IMR-90 (cell line): ENCODE measurements around the gene GRIN2A. TPM values are rescaled to one million over a fixed set of nuclear protein-coding genes. Genes with fewer than 3 reads are reported as not detected.

ENCODE experiments used
- ATAC-seq: fragments of 200-7000 bp; cut with Tn5 transposase; 2 replicates; pipeline ENCODE4 v1.9.1; 2020; ENCODE audit warnings: low read depth, mild to moderate bottlenecking, moderate library complexity
- BruUV-seq: library from RNA; stranded (reverse); fragments of 400-500 nt; replicated peaks from 2 replicates; lab custom pipeline; 2021; lab: Mats Ljungman, UMichigan
- CTCF ChIA-PET: fragments of 300-600 bp; formaldehyde crosslinking; extraction: SDS; loops from one replicate; lab custom pipeline; 2021; ENCODE audit warnings: antibody characterized with exemption; lab: Yijun Ruan, JAX
- POLR2A ChIA-PET: fragments of 300-600 bp; sonication (Branson Sonifier 250); formaldehyde crosslinking; loops from one replicate; lab custom pipeline; 2022; ENCODE audit warnings: antibody characterized with exemption; ENCODE audit not compliant: unreplicated experiment; lab: Charles Lee
- DNase-seq: peaks from one replicate; pipeline ENCODE4 v3.0.0; 2013
- H2AFZ ChIP-seq: replicated peaks from 2 replicates; pipeline ENCODE3; 2013; ENCODE audit warnings: low read length, mild to moderate bottlenecking; ENCODE audit not compliant: poor library complexity
- H2AK5ac ChIP-seq: 2 replicates; pipeline ENCODE4 v1.6.1; 2013; ENCODE audit warnings: low read depth, low read length, inconsistent platforms
- H2AK9ac ChIP-seq: replicated peaks from 2 replicates; pipeline ENCODE3; 2013; ENCODE audit warnings: mild to moderate bottlenecking, low read depth, low read length, moderate library complexity; ENCODE audit not compliant: poor library complexity
- H2BK120ac ChIP-seq: 2 replicates; pipeline ENCODE4 v1.6.1; 2013; ENCODE audit warnings: low read depth, low read length, inconsistent platforms
- H2BK15ac ChIP-seq: 3 replicates; pipeline ENCODE4 v1.6.1; 2013; ENCODE audit warnings: low read depth, low read length, inconsistent platforms
- H2BK20ac ChIP-seq: 2 replicates; pipeline ENCODE4 v1.6.1; 2013; ENCODE audit warnings: low read depth, mild to moderate bottlenecking, inconsistent platforms, low read length, moderate library complexity
- H2BK5ac ChIP-seq: 2 replicates; pipeline ENCODE4 v1.6.1; 2013; ENCODE audit warnings: mild to moderate bottlenecking, low read depth, low read length, inconsistent platforms; ENCODE audit not compliant: poor library complexity, severe bottlenecking
- H3K14ac ChIP-seq: replicated peaks from 2 replicates; pipeline ENCODE4 v1.6.1; 2013; ENCODE audit warnings: low read depth, low read length, inconsistent platforms
- H3K18ac ChIP-seq: 2 replicates; pipeline ENCODE4 v1.6.1; 2013; ENCODE audit warnings: low read depth, low read length, control low read depth
- H3K23ac ChIP-seq: 2 replicates; pipeline ENCODE4 v1.6.1; 2013; ENCODE audit warnings: low read depth, low read length, inconsistent platforms
- H3K27ac ChIP-seq: 2 replicates; pipeline ENCODE4 v1.5.1; 2013; ENCODE audit warnings: mild to moderate bottlenecking, control low read depth, low read length; ENCODE audit not compliant: insufficient read depth
- H3K27me3 ChIP-seq: 2 replicates; pipeline ENCODE4 v1.6.1; 2013; ENCODE audit warnings: low read length; ENCODE audit not compliant: control insufficient read depth, insufficient read depth
- H3K36me3 ChIP-seq: 2 replicates; pipeline ENCODE4 v1.6.1; 2013; ENCODE audit warnings: low read length, mixed read lengths; ENCODE audit not compliant: control insufficient read depth, insufficient read depth
- H3K4ac ChIP-seq: 2 replicates; pipeline ENCODE4 v1.6.1; 2013; ENCODE audit warnings: low read depth, low read length, inconsistent platforms
- H3K4me1 ChIP-seq: 2 replicates; pipeline ENCODE4 v1.6.1; 2013; ENCODE audit warnings: low read length, mixed read lengths; ENCODE audit not compliant: control insufficient read depth, insufficient read depth
- H3K4me2 ChIP-seq: 2 replicates; pipeline ENCODE4 v1.6.1; 2013; ENCODE audit warnings: low read depth, mild to moderate bottlenecking, control low read depth, low read length, moderate library complexity
- H3K4me3 ChIP-seq: 2 replicates; pipeline ENCODE4 v1.5.1; 2013; ENCODE audit warnings: low read depth, mild to moderate bottlenecking, control low read depth, low read length, moderate library complexity; ENCODE audit not compliant: insufficient read depth
- H3K56ac ChIP-seq: 2 replicates; pipeline ENCODE4 v1.6.1; 2013; ENCODE audit warnings: low read length, inconsistent platforms; ENCODE audit not compliant: insufficient read depth; ENCODE audit errors: extremely low read depth
- H3K79me1 ChIP-seq, 2 experiments: 2 replicates each; pipeline ENCODE4 v1.6.1; 2013; ENCODE audit warnings: low read length in 2 of 2, inconsistent platforms in 1 of 2, low read depth in 1 of 2
- H3K9ac ChIP-seq: 2 replicates; pipeline ENCODE4 v1.6.1; 2013; ENCODE audit warnings: low read depth, low read length, control low read depth
- H3K9me1 ChIP-seq: 2 replicates; pipeline ENCODE4 v1.6.1; 2013; ENCODE audit warnings: low read length, inconsistent platforms; ENCODE audit not compliant: insufficient read depth
- H3K9me3 ChIP-seq: 2 replicates; pipeline ENCODE4 v1.6.1; 2013; ENCODE audit warnings: low read length; ENCODE audit not compliant: control insufficient read depth, insufficient read depth
- H4K20me1 ChIP-seq: 2 replicates; pipeline ENCODE4 v1.6.1; 2013; ENCODE audit warnings: low read length, inconsistent platforms; ENCODE audit not compliant: insufficient read depth
- H4K5ac ChIP-seq: 2 replicates; pipeline ENCODE4 v1.6.1; 2013; ENCODE audit warnings: mild to moderate bottlenecking, low read depth, low read length, control low read depth
- H4K8ac ChIP-seq, 2 experiments: 2 replicates each; pipeline ENCODE4 v1.6.1; 2013; ENCODE audit warnings: low read depth in 2 of 2, low read length in 2 of 2, control low read depth in 1 of 2, inconsistent platforms in 1 of 2
- H4K91ac ChIP-seq: 2 replicates; pipeline ENCODE4 v1.6.1; 2013; ENCODE audit warnings: low read depth, low read length, inconsistent platforms; ENCODE audit not compliant: insufficient read depth
- CEBPB ChIP-seq: IDR thresholded peaks from 2 replicates; pipeline ENCODE4 v1.6.1; 2012; ENCODE audit warnings: low read depth, low read length, improper control_type of control experiment
- CHD1 ChIP-seq: IDR thresholded peaks from 2 replicates; pipeline ENCODE4 v1.6.1; 2012; ENCODE audit warnings: low read depth, low read length, improper control_type of control experiment
- CTCF ChIP-seq: conservative IDR thresholded peaks from 2 replicates; pipeline ENCODE4 v1.5.1; 2012; ENCODE audit warnings: mild to moderate bottlenecking, low read depth, low read length, improper control_type of control experiment
- ELK1 ChIP-seq: fragments of 150-350 bp; IDR thresholded peaks from 2 replicates; pipeline ENCODE4 v1.6.1; 2016; ENCODE audit warnings: low read depth, mild to moderate bottlenecking, low read length, moderate library complexity, borderline replicate concordance
- MAFK ChIP-seq: IDR thresholded peaks from 2 replicates; pipeline ENCODE4 v1.6.1; 2012; ENCODE audit warnings: low read depth, low read length, improper control_type of control experiment
- MAZ ChIP-seq: IDR thresholded peaks from 2 replicates; pipeline ENCODE4 v1.6.1; 2012; ENCODE audit warnings: low read depth, mild to moderate bottlenecking, low read length, improper control_type of control experiment, moderate library complexity, borderline replicate concordance
- NFE2L2 ChIP-seq: fragments of 150-350 bp; IDR thresholded peaks from 2 replicates; pipeline ENCODE4 v1.6.1; 2016; ENCODE audit warnings: low read depth, mild to moderate bottlenecking, low read length
- POLR2A ChIP-seq: IDR thresholded peaks from 2 replicates; pipeline ENCODE4 v1.6.1; 2012; ENCODE audit warnings: mild to moderate bottlenecking, low read depth, low read length
- RAD21 ChIP-seq: IDR thresholded peaks from 2 replicates; pipeline ENCODE4 v1.6.1; 2012; ENCODE audit warnings: low read length, improper control_type of control experiment
- RCOR1 ChIP-seq: IDR thresholded peaks from 2 replicates; pipeline ENCODE4 v1.6.1; 2012; ENCODE audit warnings: mild to moderate bottlenecking, low read length, improper control_type of control experiment; ENCODE audit not compliant: insufficient replicate concordance
- RFX5 ChIP-seq: IDR thresholded peaks from 2 replicates; pipeline ENCODE4 v1.8.0; 2012; ENCODE audit warnings: low read depth, mild to moderate bottlenecking, low read length, moderate library complexity
- SMC3 ChIP-seq: fragments of 150-350 bp; IDR thresholded peaks from 2 replicates; pipeline ENCODE4 v1.6.1; 2016; ENCODE audit warnings: low read depth, mild to moderate bottlenecking, antibody characterized with exemption, low read length, moderate library complexity
- USF2 ChIP-seq: fragments of 150-350 bp; IDR thresholded peaks from 2 replicates; pipeline ENCODE4 v1.6.1; 2017; ENCODE audit warnings: mild to moderate bottlenecking, antibody characterized with exemption, low read length, low read depth
- WGBS, 2 experiments: methylation state at CpG; one replicate each; pipeline versions ENCODE4 v1.1.5 to v1.1.7; 2013; ENCODE audit warnings: missing lambda C conversion rate in 2 of 2; ENCODE audit not compliant: insufficient read length in 1 of 2; ENCODE audit errors: extremely low coverage in 2 of 2; 5-methylcytosine and 5-hydroxymethylcytosine counted together
- dilution Hi-C: fragments of 300-500 bp; cut with HindIII; formaldehyde crosslinking; loops from one replicate; pipeline ENCODE4 v1.14.3; 2018; ENCODE audit warnings: low sequenced_read_pairs; ENCODE audit not compliant: unreplicated experiment
- in situ Hi-C: fragments of 300-500 bp; cut with MboI; formaldehyde crosslinking; loops from 3 replicates; pipeline ENCODE4 v1.14.3; 2019; ENCODE audit warnings: low sequenced_read_pairs, inconsistent platforms, mixed read lengths
- intact Hi-C: fragments of 100-400 bp; cut with micrococcal nuclease; formaldehyde crosslinking; loops from 2 replicates; pipeline ENCODE4 v1.10.0; 2022
- polyA plus RNA-seq, 3 experiments: library from polyadenylated mRNA; depleted of rRNA; stranded (reverse); fragments of >200 nt; gene quantifications; 2 replicates each; pipeline ENCODE4 v1.2.3, GENCODE V29; 2012; ENCODE audit warnings: low replicate concordance in 1 of 3
- total RNA-seq: library from RNA; depleted of rRNA; stranded (reverse); fragments of >200 nt; gene quantifications from 2 replicates; pipeline ENCODE4 v1.2.3, GENCODE V29; 2012

GRIN2A gene
- total and polyA plus RNA-seq, 2 of the 4 experiments (the other 2 are of a cell fraction): under 0.01 TPM; not detected in 1

GRCh38 chr16:9867176-9867575 lies 315.1 kb downstream of the GRIN2A start:
- no CpG with 5 or more reads among the region's 1 CpG for WGBS, 2 experiments
- Histone ChIP-seq H2BK120ac (no peak overlapping the region), H3K4me3 (no peak overlapping the region), H4K91ac (no peak overlapping the region), H3K9ac (no peak overlapping the region), H3K18ac (no peak overlapping the region), H3K27me3 (no peaks in the 10 kb centered on the region), H3K23ac (no peak overlapping the region), H3K9me3 (peaks cover 17% of the 10 kb centered on the region), H3K36me3 (no peaks in the 10 kb centered on the region), H2BK20ac (no peak overlapping the region), H2AK5ac (no peak overlapping the region), H3K9me1 (no peaks in the 10 kb centered on the region), H3K14ac (no peak overlapping the region), H2BK15ac (no peak overlapping the region), H3K27ac (no peak overlapping the region), H3K79me1 (no peaks in the 10 kb centered on the region), H2AK9ac (no peak overlapping the region), H4K5ac (no peak overlapping the region), H2BK5ac (no peak overlapping the region), H4K20me1 (no peaks in the 10 kb centered on the region), H3K4ac (no peak overlapping the region), H3K4me1 (no peaks in the 10 kb centered on the region), H2AFZ (no peak overlapping the region), H3K56ac (no peak overlapping the region), H4K8ac (no peak overlapping the region), H3K4me2 (no peak overlapping the region)
- intact Hi-C loops: no loop called here
- no peak for TF ChIP-seq MAFK
- no peak for TF ChIP-seq CEBPB
- TF ChIP-seq MAZ: no peak
- TF ChIP-seq CTCF: no peak
- no peak for TF ChIP-seq CHD1
- no peak for TF ChIP-seq RFX5
- no peak for TF ChIP-seq RCOR1
- no peak for TF ChIP-seq USF2
- no peak for TF ChIP-seq POLR2A
- TF ChIP-seq RAD21: no peak
- TF ChIP-seq ELK1: no peak
- TF ChIP-seq SMC3: no peak
- no peak for TF ChIP-seq NFE2L2
- BruUV-seq: no TSS peak
- dilution Hi-C loops: no loop called here
- ChIA-PET CTCF (no interaction called here), POLR2A (no interaction called here)
- no peak for DNase-seq
- ATAC-seq: no peak
- in situ Hi-C loops: no loop called here
